Astrocyte (in vitro differentiated cells and primary cell): ENCODE results near the gene DIP2C.

Experiments
- EZH2 ChIP-seq: IDR thresholded peaks from 2 replicates; pipeline ENCODE4 v1.6.1; 2012; ENCODE audit warnings: mild to moderate bottlenecking, low read length, inconsistent platforms; ENCODE audit not compliant: insufficient read depth
- TF ChIP-seq, protein P1 (sequence below): IDR thresholded peaks from 2 replicates; pipeline ENCODE4 v1.5.1; 2011; ENCODE audit warnings: low read depth, mild to moderate bottlenecking, inconsistent platforms, low read length, moderate library complexity; ENCODE audit not compliant: insufficient read depth

- TF ChIP-seq, protein P1, sequence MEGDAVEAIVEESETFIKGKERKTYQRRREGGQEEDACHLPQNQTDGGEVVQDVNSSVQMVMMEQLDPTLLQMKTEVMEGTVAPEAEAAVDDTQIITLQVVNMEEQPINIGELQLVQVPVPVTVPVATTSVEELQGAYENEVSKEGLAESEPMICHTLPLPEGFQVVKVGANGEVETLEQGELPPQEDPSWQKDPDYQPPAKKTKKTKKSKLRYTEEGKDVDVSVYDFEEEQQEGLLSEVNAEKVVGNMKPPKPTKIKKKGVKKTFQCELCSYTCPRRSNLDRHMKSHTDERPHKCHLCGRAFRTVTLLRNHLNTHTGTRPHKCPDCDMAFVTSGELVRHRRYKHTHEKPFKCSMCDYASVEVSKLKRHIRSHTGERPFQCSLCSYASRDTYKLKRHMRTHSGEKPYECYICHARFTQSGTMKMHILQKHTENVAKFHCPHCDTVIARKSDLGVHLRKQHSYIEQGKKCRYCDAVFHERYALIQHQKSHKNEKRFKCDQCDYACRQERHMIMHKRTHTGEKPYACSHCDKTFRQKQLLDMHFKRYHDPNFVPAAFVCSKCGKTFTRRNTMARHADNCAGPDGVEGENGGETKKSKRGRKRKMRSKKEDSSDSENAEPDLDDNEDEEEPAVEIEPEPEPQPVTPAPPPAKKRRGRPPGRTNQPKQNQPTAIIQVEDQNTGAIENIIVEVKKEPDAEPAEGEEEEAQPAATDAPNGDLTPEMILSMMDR, result no peak
- TF ChIP-seq EZH2, result no peak
Observed at GRCh38 chr10:712575-712974, 23.1 kb upstream of the DIP2C start.
